Mucosa of gallbladder (tissue), 1 donor: ENCODE measurements around the gene FADS2. TPM values are rescaled to one million over a fixed set of nuclear protein-coding genes. Genes with fewer than 3 reads are reported as not detected.
"Not testable (repeated sequence)": the region's sequence is repeated elsewhere in the genome, so short reads cannot be mapped to it uniquely, and the experiment has no call there.

Source experiments
- DNase-seq: peaks from one replicate; pipeline ENCODE4 v3.0.0-alpha.2; 2020; ENCODE audit warnings: low spot score
- total RNA-seq: library from RNA; stranded (reverse); gene quantifications from one replicate; pipeline ENCODE4 v1.2.1, GENCODE V29; 2021
- donor health status: DM: no; HTN: no; CAD: no.

The FADS2 gene
- total RNA-seq, 1 donor from 2014 or later: 34.5 TPM

DNA sequence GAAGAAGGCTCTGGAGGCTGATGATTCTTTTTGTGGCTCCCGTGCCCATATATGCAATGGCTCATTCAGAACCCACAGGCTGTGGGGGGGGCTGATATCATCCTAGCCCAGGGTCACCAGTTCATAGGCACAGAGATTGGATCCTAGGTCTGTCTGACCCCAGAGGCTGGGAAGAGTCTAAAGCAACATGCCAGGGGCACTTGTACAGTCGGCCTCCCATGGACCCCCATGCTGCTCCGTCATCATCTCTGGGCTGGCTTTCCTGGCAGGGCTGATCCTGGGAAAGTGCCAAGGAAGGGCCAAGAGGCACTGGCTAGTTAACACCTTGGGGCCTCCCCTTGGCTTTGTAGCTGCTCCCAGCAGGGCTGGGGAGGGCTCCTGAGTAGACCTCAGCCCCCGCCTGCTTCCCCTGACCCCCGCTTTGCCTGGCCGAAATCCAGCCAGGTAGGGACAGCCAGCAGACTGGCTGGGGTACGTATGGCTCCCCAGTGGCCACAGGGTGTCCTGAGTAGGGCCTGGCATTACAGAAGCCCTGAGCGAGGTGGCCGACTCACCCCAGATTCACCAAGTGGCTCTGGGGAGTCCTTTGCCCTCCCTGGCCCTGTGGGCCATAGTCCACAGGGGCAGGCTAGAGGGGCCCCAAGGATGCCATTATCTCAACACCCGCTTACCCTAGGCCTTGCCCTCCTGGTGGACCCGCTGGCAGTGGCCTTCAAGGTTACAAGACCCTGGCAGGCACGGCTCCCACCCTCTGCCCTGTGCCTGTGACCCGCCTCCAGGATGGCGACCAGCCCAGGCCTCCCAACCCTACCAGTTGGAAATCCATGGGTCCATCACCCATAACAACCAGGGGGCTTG, 40.7 kb downstream of the FADS2 start:
- DNase-seq: no peak

DNA sequence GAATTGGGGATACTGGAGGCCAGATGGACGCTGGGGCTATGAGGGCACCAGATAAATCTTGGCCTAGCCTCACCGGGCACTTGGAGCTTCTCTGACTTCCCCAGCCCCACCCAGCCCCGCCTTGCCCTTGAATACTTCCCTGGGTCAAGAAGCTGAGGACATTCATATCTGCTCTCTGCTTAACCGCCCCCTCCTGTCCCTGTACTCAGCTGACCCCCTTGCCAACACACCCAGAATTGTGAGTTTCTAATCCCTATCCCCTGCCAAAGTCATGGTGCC, 41.3 kb downstream of the FADS2 start:
- DNase-seq: no peak

DNA sequence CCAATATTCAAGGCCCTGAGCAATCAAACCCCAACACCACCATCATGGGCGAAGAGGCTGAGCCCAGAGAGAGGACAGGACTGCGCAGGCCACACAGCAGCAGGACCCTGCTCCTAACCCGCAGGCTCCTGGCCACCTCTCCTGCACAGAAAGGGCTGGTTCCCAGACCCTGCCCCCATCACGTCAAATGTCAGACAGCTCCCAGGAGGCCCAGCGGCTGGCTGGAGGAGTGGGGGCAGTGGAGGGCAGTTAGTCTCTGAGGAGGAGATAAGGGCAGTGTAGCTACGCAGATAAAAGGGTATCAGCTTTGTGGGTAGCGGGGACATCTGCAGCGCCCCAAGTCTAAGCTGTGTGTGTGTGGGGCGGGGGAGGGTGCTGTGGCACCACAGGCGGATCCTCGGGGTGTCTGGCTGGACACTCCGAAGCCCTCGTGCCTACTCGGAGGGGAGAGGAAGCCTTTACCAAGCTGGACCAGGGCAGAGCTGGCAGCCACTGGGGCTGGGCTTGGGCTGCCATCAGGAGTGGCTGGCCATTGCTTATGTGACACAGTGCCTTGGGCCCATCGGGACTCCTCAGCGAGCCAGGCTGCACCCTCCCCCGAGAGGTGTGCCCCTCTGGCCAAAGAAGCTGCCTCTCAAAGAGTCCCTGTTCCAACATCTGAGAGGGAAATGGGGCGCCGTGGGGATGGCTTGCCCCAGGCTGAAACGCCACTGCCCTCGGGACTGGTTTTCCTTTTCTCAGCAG, 41.8 kb downstream of the FADS2 start:
- DNase-seq: no peak

DNA sequence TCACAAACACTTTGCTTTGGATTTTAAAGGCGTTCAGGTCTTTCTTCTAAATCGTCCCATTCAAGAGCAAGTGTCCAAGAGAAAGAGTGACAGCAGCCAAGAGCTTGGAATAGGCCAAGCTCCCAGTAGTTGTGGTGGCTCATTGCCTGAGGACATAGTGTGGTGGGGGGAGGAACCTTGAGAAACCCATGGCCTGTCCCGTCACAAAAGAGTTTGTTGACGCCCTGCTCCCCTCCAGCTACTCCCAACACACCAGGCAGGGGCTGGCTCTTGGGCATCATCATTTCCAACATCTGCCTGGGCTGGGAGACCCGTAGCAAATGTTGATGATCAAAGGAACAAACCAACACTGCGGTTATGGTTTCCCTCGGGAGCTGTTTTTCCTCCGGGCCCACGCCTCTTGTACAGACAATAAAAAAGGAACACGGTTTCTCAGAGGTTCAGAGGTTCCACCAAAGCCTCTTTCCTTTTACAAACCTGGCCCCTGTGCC, 42.5 kb downstream of the FADS2 start:
- no peak for DNase-seq

DNA sequence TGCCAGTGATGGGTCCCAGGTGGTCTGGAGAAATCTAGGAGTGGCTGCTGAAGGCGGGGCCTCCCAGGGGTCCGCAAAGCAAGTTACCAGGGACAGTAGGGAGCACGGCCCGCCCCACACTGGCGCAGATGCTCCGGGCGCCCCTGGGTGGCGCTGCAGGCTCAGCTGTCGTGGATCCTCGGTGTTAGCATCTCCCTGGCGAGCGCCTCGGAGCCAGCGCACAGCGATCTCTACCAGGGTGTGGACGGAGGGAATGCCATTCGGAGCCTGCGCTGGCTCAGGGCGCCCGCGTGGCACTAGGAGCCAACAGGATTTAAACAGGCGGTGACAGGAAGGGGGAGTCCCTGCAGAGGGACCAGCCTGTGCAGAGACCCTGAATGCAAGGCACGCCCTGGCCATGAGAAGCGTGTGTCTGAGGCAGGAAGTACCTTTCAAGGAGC, 43.1 kb downstream of the FADS2 start:
- peak; percentile 63 for DNase-seq

DNA sequence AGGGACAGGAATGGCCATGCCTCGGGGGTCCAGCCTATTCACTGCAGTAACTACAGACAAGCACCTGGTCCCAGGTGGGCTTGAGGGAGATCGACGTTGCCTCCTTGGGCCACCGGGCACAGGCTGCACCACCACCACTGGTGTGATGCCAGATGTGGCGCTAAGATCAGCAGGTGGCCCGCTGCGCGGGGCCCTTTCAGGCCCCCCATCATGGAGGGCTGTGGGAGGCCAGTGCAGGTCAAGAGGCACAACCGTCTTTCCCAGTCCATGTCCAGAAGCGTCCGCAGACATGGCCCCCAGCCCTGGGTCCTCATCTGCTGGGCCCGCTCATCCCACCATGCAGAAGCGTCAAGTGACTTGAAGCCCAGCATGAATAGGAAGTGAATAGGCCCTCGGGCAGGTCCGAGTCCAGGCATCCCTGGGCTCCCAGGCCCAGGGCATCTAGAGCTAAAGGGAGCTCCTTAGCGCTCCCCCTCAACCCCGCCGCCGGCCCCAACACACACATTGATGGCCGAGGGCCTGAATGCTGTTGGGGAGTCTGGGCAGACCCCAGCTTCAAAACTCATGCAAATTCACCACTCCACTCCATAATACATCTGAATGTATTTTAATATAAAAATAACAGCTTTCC, 45.0 kb downstream of the FADS2 start:
- DNase-seq: no peak

DNA sequence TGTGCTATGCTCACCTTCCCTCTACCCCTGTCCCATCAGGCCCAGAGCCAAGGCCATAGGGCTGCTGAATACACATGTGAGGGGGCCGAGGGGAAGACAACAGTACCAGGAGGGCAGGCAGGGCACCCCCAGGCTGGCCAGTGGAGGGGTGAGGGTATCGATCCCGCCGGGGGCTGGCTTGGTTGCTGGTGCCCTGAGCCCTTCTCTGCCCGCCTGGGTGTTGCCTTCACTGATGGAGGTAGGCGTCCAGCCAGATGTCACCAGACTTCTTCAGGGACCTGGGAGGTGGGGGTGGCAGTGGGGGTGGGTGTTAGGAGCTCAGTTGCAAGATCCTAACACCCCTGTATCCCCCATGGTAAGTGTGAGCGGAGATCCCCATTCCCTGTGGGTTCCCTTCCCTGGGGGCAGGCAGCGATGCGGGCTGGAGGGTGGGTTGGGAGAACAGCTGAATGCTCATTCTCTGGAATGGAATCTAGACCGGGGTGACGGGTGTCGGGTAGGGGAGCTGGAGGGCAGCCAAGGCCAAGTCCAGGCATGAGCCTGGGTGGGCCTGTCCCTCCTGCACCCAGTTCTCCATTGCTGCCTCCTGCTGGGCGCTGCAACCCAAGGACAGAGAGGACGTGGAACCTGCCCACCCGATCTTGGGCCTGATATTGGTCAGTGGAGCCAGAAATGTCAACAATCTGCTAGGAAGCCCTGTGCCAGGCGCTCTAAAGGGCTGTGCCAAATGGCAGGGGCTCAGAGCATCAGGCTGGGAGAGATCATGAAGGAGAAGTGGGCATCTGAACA, 45.7 kb downstream of the FADS2 start:
- DNase-seq: no peak

DNA sequence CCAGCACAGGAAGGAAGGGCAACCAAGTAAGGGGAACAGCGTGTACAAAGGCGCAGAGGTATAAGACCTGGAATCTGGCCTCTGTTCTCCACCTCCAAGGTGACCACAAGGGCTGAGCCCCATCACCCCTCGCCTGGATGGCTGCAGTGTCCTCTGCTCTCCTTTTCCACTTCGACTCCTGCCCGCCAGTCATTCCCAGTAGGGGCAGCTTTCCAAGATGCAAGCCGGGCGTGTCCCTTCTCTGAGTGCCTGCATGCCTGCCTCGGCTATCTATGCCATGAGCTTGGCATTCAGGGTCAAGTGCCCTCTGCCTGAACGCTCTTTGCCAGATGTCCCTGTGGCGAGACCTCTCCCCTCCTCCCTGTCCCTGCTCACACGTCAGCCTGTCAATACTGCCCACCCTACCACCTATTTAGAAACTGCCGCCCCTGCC, 46.3 kb downstream of the FADS2 start:
- DNase-seq: no peak

DNA sequence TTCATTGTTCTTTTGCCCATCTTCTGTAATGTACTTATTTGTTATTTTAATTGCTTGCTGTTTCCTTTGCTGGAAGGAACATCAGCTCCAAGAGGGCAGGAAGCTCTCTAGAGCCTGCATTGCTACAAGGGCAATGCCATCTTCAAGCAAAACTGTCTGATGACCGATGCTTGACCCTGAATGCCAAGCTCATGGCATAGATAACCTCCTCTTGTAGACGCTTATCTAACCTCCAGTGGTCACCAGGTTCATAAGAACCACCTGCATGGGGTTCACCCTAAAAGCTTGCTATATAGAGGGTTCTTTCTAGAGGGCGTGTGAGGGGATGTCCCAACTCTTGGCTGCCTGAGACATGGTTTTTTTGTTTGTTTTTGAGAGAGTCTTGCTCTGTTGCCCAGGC, 46.8 kb downstream of the FADS2 start:
- no peak for DNase-seq

DNA sequence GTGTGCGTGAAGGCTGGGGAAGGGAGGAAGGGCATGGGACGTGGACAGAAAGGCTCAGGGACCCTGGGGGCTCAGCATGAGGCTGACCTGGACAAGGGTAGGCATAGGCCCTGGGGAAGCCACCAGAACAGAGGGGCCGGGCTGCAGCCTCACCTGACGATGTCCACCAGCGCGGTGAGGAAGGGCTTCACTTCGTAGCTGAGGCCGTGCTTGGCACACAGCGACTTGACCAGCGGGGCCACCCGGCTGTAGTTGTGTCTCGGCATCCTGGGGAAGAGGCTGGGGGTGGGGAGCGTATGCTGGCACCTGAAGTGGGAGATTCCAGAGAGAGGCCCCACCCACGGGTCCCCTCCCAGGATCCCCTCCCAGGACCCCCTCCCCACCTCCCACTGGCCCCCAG, 47.6 kb downstream of the FADS2 start:
- no peak for DNase-seq

DNA sequence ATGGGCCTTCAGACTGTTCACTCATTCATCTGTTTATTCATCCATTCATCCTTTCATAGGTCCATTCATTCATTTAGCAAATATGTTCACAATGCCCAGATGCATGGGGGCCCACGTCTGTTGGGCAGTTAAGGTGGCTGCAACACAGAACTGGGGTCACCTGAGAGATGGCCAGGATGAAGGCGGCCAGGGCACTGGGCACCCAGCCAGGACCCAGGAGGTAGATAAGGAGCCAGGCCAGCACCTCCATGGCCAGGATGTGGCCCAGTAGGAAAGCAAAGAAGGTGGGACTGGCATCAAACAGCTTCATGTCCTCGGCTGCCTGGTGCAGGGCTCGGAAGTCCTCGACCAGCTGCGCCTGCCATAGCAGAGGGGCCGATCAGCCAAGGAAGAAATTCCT, 51.1 kb downstream of the FADS2 start:
- no peak for DNase-seq

DNA sequence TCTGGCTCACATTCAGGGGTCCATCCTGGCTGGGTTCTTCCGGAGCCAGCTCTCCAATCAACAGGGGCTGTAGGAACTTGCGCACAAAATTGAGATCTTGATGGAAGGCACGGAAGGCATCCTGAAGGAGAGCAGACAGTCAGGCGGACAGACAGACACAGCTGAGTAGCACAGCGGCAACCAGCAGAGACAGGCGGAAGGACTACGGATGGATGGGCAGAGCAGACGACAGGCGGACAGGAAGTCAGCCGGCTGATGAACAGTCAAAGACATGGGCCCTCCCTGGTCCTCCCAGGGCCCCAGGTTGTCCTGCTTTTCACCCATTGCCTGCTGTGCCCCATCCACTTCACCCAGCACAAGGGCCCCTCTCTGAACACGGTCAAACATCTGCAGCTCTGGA, 51.9 kb downstream of the FADS2 start:
- no peak for DNase-seq

DNA sequence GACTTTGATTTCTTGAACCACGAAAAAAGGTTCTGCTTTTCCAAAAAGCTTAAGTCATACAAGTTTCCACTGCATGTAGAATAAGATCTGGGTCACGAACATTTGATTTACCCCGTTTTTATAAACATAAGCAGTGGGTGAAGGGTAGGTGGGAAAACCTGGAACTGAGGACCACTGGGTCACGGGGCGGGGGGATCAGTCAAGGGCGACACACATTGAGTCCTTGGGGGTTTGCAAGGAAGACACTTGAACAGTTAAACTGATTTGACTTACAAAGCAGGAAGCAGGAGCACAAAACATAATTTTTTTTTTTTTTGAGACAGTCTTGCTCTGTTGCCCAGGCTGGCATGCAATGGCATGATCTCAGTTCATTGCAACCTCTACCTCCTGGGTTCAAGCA, 52.4 kb downstream of the FADS2 start:
- no peak for DNase-seq

DNA sequence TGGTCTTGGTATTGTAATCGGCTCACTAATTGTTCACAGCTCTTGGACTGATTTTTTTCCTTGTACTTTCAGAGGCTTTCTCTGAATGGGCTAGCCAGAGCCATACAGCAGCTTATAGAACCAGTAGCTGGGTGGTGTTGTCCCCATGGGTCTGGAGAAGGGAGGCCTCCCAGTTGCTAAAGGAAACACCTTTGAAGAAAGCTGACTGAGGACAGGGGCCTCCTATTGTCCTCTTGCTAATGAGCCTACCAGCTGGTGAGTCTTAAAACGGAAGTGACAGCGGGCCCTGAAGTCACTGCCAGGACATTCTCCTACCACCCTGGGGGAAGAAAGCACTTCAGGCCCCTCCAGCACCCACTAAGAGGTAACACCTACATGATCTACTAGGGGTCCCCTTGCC, 53.3 kb downstream of the FADS2 start:
- no peak for DNase-seq

DNA sequence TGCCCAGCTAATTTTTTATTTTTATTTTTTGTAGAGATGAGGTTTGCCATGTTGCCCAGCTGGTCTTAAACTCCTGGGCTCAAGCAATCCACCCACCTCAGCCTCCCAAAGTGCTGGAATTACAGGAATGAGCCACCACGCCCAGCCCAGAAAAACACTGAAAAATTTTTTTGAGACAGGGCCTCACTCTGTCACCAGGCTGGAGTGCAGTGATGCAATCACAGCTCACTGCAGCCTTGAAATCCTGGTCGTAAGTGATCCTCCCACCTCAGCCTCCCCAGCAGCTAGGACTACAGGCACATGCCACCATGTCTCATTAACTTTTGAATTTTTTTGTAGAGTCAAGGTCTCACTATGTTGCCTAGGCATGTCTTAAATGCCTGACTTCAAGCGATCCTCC, 54.2 kb downstream of the FADS2 start:
- DNase-seq: not testable (repeated sequence)

DNA sequence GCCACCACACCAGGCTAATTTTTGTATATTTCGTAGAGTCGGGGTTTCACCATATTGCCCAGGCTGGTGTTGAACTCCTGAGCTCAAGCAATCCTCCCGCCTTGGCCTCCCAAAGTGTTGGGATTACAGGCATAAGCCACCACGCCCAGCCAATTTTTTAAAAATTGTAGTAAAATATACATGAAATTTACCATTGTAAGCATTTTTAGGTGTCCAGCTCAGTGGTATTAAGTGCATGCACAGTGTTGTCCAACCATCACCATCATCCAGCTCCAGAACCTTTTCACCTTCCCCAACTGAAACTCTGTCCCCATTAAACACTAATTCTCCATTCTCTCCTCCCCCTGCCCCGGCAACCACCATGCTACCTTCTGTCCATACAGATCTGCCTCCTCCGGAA, 54.8 kb downstream of the FADS2 start:
- no peak for DNase-seq

DNA sequence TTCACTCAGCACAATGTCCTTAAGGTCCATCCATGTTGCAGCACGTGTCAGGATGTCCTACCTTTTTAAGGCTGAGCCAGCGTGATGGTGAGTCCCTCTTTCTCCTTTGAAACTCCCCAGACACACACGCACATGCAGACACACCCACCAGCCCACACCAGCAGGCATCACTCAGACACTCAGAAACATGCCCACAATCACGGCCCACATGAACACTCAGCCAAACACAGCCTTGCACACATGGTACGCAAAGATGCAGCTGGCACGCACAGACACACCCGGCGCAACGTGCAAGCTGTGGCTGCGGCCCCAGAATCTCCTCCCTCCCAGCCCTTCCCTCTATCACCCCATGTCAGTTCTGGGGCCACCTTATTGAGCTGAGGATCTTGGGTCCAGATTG, 55.2 kb downstream of the FADS2 start:
- no peak for DNase-seq

DNA sequence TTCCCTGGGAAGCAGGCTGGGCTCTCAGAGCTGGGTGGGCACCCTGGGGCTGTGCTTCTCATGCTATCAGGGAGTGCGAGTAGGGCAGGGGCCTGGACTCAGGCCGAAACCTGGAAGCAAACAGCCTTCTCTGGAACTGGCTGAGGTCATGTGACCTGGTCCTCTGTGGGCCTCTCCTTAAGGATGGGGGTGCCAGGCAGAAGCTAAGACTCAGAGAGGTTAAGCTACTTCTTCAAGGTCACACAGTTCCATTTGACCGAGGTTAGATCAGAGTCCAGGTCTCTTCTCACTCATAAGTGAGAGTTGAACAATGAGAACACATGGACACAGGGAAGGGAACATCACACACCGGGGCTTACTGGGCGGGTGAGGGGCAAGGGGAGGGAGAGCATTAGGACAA, 55.8 kb downstream of the FADS2 start:
- no peak for DNase-seq

DNA sequence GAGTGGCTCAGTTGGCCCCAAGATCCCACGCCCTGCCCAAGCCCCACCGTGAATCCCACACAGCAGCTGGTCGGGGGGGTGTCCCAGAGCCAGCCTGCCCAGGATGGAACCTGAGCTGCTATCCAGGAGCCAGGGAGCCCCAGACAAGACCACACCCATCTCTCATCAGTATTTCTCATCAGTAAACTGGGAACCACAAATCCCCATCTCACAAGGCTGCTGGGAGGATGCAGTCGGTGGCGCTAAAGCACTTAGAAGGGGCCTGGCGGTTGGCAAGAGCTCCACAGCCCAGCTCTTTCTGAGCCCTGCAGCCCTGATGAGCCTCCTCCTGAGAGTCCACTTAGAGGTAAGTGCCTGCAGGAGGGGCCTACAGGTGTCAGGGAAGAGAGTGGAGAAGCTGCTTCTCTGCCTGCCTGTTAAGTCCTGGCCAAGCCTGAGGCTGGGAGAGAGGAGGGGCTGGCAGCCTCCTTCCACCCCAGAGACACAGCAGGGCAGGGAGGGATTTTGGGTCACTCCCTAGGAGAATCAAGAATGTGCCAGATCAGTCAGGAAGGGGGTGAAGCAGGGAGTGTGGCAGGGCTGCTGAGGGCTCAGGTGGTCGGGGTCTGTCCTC, 57.2 kb downstream of the FADS2 start:
- no peak for DNase-seq

DNA sequence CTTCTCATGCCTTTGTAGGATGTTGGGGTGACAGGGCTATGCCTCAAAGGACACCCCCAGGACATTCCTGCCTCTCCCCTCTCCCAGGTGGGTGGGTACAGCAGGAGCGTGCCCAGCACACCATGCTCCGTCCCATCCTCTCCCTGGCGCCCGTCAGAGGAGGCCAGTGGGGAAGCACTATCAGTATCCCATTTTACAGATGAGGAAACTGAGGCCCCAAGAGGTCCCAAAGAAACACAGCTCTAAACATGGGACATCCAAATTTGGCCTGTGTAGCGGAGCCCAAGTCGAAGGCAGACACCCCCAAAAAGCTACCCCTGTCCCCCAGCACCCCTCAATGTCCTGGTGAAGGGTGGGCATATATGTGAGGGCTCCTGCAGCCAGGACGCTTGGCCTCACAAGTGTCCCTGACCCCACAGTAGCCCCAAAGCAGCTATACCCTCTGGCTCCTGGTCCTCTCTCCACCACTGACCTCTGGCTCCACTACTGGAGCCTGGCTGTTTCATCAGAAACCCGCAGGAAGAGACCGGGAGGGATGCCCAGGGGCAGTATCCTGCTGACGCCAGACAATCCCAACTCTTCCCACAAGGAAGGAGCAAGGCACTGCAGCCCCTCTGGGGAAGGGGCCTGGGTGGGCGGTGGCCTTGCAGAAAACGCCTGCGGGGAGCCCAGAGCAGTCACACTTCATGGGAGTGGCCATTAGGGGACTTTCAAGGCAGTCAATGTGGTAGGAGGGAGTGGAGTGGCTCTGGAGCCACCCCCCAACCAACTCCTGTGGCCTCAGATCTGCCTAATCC, 57.9 kb downstream of the FADS2 start:
- no peak for DNase-seq

DNA sequence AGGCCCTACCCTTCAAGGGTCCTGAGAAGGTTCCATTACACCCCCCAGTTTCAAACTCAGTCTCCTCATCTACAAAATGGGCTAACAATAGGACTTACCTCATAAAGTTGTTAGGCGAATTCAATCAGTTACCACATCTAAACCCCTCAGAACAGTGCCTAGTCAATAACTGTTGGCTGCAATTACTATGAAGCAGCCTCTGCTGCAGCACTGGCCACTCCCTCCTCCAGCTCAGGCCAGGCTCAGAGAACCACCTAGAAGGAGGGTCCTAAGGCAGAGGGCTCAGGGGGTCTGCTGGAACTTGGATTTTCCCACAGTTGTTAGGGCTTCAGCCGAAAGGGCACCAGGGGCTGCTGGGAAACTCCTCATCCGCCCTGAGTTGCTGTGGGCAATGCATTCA, 58.5 kb downstream of the FADS2 start:
- no peak for DNase-seq
